Loucy (cell line): ENCODE measurements around the gene ST3GAL3.

Source experiments
- H2AFZ ChIP-seq: fragments of 200-600 bp; sonication (generic); 2 replicates; pipeline ENCODE4 v1.6.0; 2016; ENCODE audit warnings: antibody characterized with exemption, mild to moderate bottlenecking, low read length, moderate library complexity
- H3F3A ChIP-seq: fragments of 200-600 bp; 2 replicates; pipeline ENCODE4 v1.6.0; 2016; ENCODE audit warnings: antibody characterized with exemption, low read depth, mild to moderate bottlenecking
- H3K27me3 ChIP-seq: fragments of 200-600 bp; sonication (generic); 2 replicates; pipeline ENCODE4 v1.6.1; 2014; ENCODE audit warnings: low read length, mild to moderate bottlenecking; ENCODE audit not compliant: insufficient read depth, poor library complexity, severe bottlenecking
- H3K36me3 ChIP-seq: fragments of 200-600 bp; sonication (generic); 2 replicates; pipeline ENCODE4 v1.6.1; 2016; ENCODE audit warnings: low read length; ENCODE audit not compliant: insufficient read depth
- H3K4me1 ChIP-seq: fragments of 200-600 bp; sonication (generic); 2 replicates; pipeline ENCODE4 v1.5.1; 2014; ENCODE audit warnings: low read length, mild to moderate bottlenecking; ENCODE audit not compliant: insufficient read depth, poor library complexity, severe bottlenecking
- H3K4me2 ChIP-seq: fragments of 200-600 bp; sonication (generic); 2 replicates; pipeline ENCODE4 v1.6.0; 2014; ENCODE audit warnings: antibody characterized with exemption, low read length, low read depth, mild to moderate bottlenecking; ENCODE audit not compliant: poor library complexity, severe bottlenecking
- H3K4me3 ChIP-seq: fragments of 200-600 bp; sonication (generic); 2 replicates; pipeline ENCODE4 v1.5.1; 2014; ENCODE audit warnings: low read length, mild to moderate bottlenecking, mixed read lengths; ENCODE audit not compliant: poor library complexity, severe bottlenecking
- H3K79me2 ChIP-seq: fragments of 200-600 bp; sonication (generic); 2 replicates; pipeline ENCODE4 v1.6.1; 2014; ENCODE audit warnings: low read length; ENCODE audit not compliant: insufficient read depth
- H3K9ac ChIP-seq: fragments of 200-600 bp; sonication (generic); 2 replicates; pipeline ENCODE4 v1.6.0; 2014; ENCODE audit warnings: mild to moderate bottlenecking, low read depth, low read length, moderate library complexity; ENCODE audit not compliant: poor library complexity, severe bottlenecking
- H3K9me2 ChIP-seq: fragments of 200-600 bp; sonication (generic); replicated peaks from 2 replicates; pipeline ENCODE4 v1.6.1; 2016; ENCODE audit warnings: low read depth, low read length, mixed read lengths
- H3K9me3 ChIP-seq: fragments of 200-600 bp; sonication (generic); 2 replicates; pipeline ENCODE4 v1.6.1; 2014; ENCODE audit warnings: mild to moderate bottlenecking, antibody characterized with exemption, low read length, low read depth; ENCODE audit not compliant: insufficient read depth
- H4K20me1 ChIP-seq: fragments of 200-600 bp; sonication (generic); 2 replicates; pipeline ENCODE4 v1.6.0; 2014; ENCODE audit warnings: antibody characterized with exemption, low read length, mild to moderate bottlenecking; ENCODE audit not compliant: insufficient read depth, poor library complexity, severe bottlenecking
- CTCF ChIP-seq: fragments of 200-600 bp; sonication (generic); conservative IDR thresholded peaks from 2 replicates; pipeline ENCODE4 v1.5.1; 2014; ENCODE audit warnings: mild to moderate bottlenecking, antibody characterized with exemption, low read length
- EZH2phosphoT487 ChIP-seq: fragments of 200-600 bp; IDR thresholded peaks from 2 replicates; pipeline ENCODE4 v1.6.1; 2018; ENCODE audit warnings: antibody characterized with exemption, mild to moderate bottlenecking, moderate library complexity, borderline replicate concordance

Gene ST3GAL3

DNA sequence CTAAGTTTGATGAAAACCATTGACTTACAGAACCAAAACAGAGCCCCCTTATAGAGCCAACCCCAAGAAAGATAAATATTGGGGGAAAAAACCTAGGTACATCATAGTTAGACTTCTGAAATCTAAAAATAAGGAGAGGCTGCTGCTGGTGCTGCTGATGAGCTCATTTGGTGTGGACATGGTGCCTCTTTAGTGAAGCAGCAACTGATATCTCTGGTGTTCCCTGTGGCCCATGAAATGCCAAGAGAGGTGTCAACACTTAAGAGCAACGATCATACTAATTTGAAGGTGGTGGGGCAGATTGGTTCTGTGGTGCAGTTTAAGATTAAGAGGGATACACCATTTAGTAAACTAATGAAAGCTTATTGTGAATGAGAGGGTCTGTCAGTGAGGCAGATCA, 35.9 kb downstream of the ST3GAL3 start:
- Histone ChIP-seq H3K27me3 (no peaks in the 10 kb centered on the region), H3K4me3 (no peak overlapping the region), H4K20me1 (no peaks in the 10 kb centered on the region), H3K9me3 (no peaks in the 10 kb centered on the region), H3K79me2 (no peaks in the 10 kb centered on the region), H2AFZ (no peak overlapping the region), H3K9me2 (no peaks in the 10 kb centered on the region), H3F3A (no peaks in the 10 kb centered on the region), H3K4me2 (no peak overlapping the region), H3K36me3 (no peaks in the 10 kb centered on the region), H3K9ac (no peak overlapping the region), H3K4me1 (peaks cover 2% of the 10 kb centered on the region)
- TF ChIP-seq EZH2phosphoT487, result no peak
- no peak for TF ChIP-seq CTCF

GRCh38 chr1:43747736-43748135, 40.4 kb downstream of the ST3GAL3 start:
- Histone ChIP-seq H3K4me3 (no peak overlapping the region), H4K20me1 (no peaks in the 10 kb centered on the region), H2AFZ (no peak overlapping the region), H3K9me2 (no peaks in the 10 kb centered on the region), H3K9ac (no peak overlapping the region), H3K9me3 (no peaks in the 10 kb centered on the region), H3K79me2 (no peaks in the 10 kb centered on the region; the same call in 1 of the 2 replicates), H3K4me2 (no peak overlapping the region), H3F3A (no peaks in the 10 kb centered on the region), H3K36me3 (no peaks in the 10 kb centered on the region), H3K27me3 (no peaks in the 10 kb centered on the region), H3K4me1 (no peaks in the 10 kb centered on the region)
- TF ChIP-seq EZH2phosphoT487, result no peak
- no peak for TF ChIP-seq CTCF

DNA sequence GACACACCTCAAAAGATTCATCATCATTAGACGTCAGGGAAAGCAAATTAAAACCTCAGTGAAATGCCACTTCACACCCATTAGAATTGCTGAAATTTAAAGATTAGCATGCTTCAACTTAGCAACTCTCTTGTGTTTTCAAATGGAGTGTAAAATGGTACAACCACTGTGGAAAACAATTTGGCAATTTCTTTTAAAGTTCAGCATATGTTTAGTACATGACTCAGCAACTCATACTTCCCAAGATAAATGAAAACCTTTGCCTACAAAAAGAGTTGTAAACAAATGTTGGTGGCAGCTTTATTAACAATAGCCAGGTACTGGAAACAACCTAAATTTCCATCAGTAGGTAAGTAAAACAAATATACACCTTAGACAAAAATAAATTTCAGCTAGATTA, 42.7 kb downstream of the ST3GAL3 start:
- H2AFZ ChIP-seq, result no peak overlapping the region
- H3K9ac ChIP-seq, result no peak overlapping the region
- no peak overlapping the region for H3K4me2 ChIP-seq
- H4K20me1 ChIP-seq, result no peaks in the 10 kb centered on the region
- H3K9me3 ChIP-seq, result no peaks in the 10 kb centered on the region
- no peaks in the 10 kb centered on the region for H3F3A ChIP-seq
- no peaks in the 10 kb centered on the region for H3K27me3 ChIP-seq
- no peak for TF ChIP-seq CTCF
- TF ChIP-seq EZH2phosphoT487, result no peak
- no peaks in the 10 kb centered on the region for H3K9me2 ChIP-seq
- no peaks in the 10 kb centered on the region for H3K4me1 ChIP-seq
- no peak overlapping the region for H3K4me3 ChIP-seq
- no peaks in the 10 kb centered on the region for H3K36me3 ChIP-seq
- no peaks in the 10 kb centered on the region; the same call in 1 of the 2 replicates for H3K79me2 ChIP-seq
